H1 (cell line): ENCODE measurements around the gene INO80. TPM values are rescaled to one million over a fixed set of nuclear protein-coding genes. Genes with fewer than 3 reads are reported as not detected.

Source experiments
- CTCF ChIA-PET: fragments of 300-600 bp; sonication (Branson Sonifier 250); formaldehyde crosslinking; loops from one replicate; lab custom pipeline; 2021; ENCODE audit not compliant: partially characterized antibody; lab: Charles Lee
- POLR2A ChIA-PET: fragments of 300-600 bp; sonication (Branson Sonifier 250); formaldehyde crosslinking; loops from one replicate; lab custom pipeline; 2021; ENCODE audit warnings: inconsistent platforms; ENCODE audit not compliant: partially characterized antibody; lab: Charles Lee
- DNase-seq, 2 experiments: peaks; one replicate each; pipeline versions ENCODE4 v3.0.0 to v3.0.0-alpha.2; 2010 to 2022; ENCODE audit warnings: low spot score in 2 of 2, low read depth in 1 of 2, mixed read lengths in 1 of 2
- FAIRE-seq: peaks from 2 replicates; lab custom pipeline; 2011; peaks lifted over from hg19 to GRCh38; lab: Jason Lieb, UNC
- H2AFZ ChIP-seq: 2 replicates; pipeline ENCODE4 v1.8.1; 2012; ENCODE audit warnings: low read length, inconsistent platforms
- H2AK5ac ChIP-seq: 2 replicates; pipeline ENCODE4 v1.6.1; 2013; ENCODE audit warnings: low read depth, low read length
- H2BK120ac ChIP-seq: replicated peaks from 2 replicates; pipeline ENCODE3; 2013; ENCODE audit warnings: low read depth, low read length, inconsistent platforms
- H2BK12ac ChIP-seq: 2 replicates; pipeline ENCODE4 v1.6.1; 2013; ENCODE audit warnings: low read depth, low read length
- H2BK15ac ChIP-seq: 2 replicates; pipeline ENCODE4 v1.6.1; 2013; ENCODE audit warnings: low read length
- H2BK20ac ChIP-seq: 2 replicates; pipeline ENCODE4 v1.6.1; 2013; ENCODE audit warnings: low read length
- H2BK5ac ChIP-seq: 2 replicates; pipeline ENCODE4 v1.6.1; 2013; ENCODE audit warnings: low read depth, low read length
- H3K14ac ChIP-seq: 2 replicates; pipeline ENCODE4 v1.6.1; 2013; ENCODE audit warnings: inconsistent platforms; ENCODE audit not compliant: insufficient read length
- H3K18ac ChIP-seq: 2 replicates; pipeline ENCODE4 v1.6.1; 2013; ENCODE audit warnings: low read length; ENCODE audit errors: extremely low read depth
- H3K23ac ChIP-seq: 2 replicates; pipeline ENCODE4 v1.6.1; 2013; ENCODE audit warnings: inconsistent platforms; ENCODE audit not compliant: insufficient read length
- H3K23me2 ChIP-seq: 2 replicates; pipeline ENCODE4 v1.6.1; 2013; ENCODE audit warnings: low read depth, low read length
- H3K27ac ChIP-seq: 2 replicates; pipeline ENCODE4 v1.6.1; 2011; ENCODE audit warnings: low read depth, low read length, inconsistent platforms
- H3K27me3 ChIP-seq, 4 experiments: replicated peaks in 1 of 4; 1 replicate in 1 of 4; 2 replicates in 3 of 4; pipeline versions ENCODE4 v1.6.1 to v1.8.1; 2011 to 2013; ENCODE audit warnings: low read length in 3 of 4, mild to moderate bottlenecking in 3 of 4, inconsistent platforms in 2 of 4, mixed read lengths in 2 of 4, moderate library complexity in 1 of 4; ENCODE audit not compliant: control insufficient read depth in 3 of 4, insufficient read depth in 3 of 4; ENCODE audit errors: extremely low read depth in 1 of 4
- H3K36me3 ChIP-seq, 4 experiments: 2 replicates each; pipeline versions ENCODE4 v1.6.1 to v1.8.1; 2011 to 2013; ENCODE audit warnings: mild to moderate bottlenecking in 4 of 4, low read length in 3 of 4, moderate library complexity in 2 of 4, control low read depth in 1 of 4, inconsistent platforms in 1 of 4; ENCODE audit not compliant: insufficient read depth in 4 of 4, control insufficient read depth in 2 of 4
- H3K4ac ChIP-seq: replicated peaks from 2 replicates; pipeline ENCODE3; 2013; ENCODE audit warnings: low read length, low read depth, mixed read lengths, inconsistent platforms; ENCODE audit not compliant: insufficient read length
- H3K4me1 ChIP-seq, 4 experiments: replicated peaks in 1 of 4; 1 replicate in 1 of 4; 2 replicates in 3 of 4; pipeline versions ENCODE4 v1.6.1 to v1.8.1; 2011 to 2013; ENCODE audit warnings: low read length in 3 of 4, inconsistent platforms in 2 of 4, mixed read lengths in 1 of 4; ENCODE audit not compliant: insufficient read depth in 4 of 4, control insufficient read depth in 3 of 4
- H3K4me2 ChIP-seq, 2 experiments: 2 replicates each; pipeline versions ENCODE4 v1.6.1 to v1.8.1; 2011 to 2013; ENCODE audit warnings: low read depth in 2 of 2, low read length in 2 of 2, control low read depth in 1 of 2, inconsistent platforms in 1 of 2, mild to moderate bottlenecking in 1 of 2; ENCODE audit not compliant: insufficient read depth in 1 of 2
- H3K4me3 ChIP-seq, 4 experiments: fragments of 200-600, 300-600 bp in 1 of 4; sonication (generic), shearing (Covaris generic), sonication (Bioruptor Twin) in 1 of 4; 2 replicates each; pipeline versions ENCODE4 v1.5.1 to v1.8.1; 2011 to 2016; ENCODE audit warnings: low read length in 4 of 4, low read depth in 3 of 4, control low read depth in 2 of 4, inconsistent platforms in 2 of 4, mild to moderate bottlenecking in 2 of 4, mixed read lengths in 1 of 4, moderate library complexity in 1 of 4; ENCODE audit not compliant: insufficient read depth in 2 of 4; ENCODE audit errors: extremely low read depth in 1 of 4
- H3K56ac ChIP-seq: replicated peaks from 2 replicates; pipeline ENCODE3; 2013; ENCODE audit warnings: low read depth, mild to moderate bottlenecking, mixed read lengths, low read length, inconsistent platforms; ENCODE audit not compliant: insufficient read length
- H3K79me1 ChIP-seq: 2 replicates; pipeline ENCODE4 v1.6.1; 2013; ENCODE audit warnings: low read depth, low read length, control low read depth
- H3K79me2 ChIP-seq, 2 experiments: 2 replicates each; pipeline versions ENCODE4 v1.6.1 to v1.8.1; 2012 to 2013; ENCODE audit warnings: low read length in 2 of 2, mild to moderate bottlenecking in 2 of 2, inconsistent platforms in 1 of 2; ENCODE audit not compliant: insufficient read depth in 2 of 2, control insufficient read depth in 1 of 2
- H3K9ac ChIP-seq, 4 experiments: replicated peaks in 1 of 4; 1 replicate in 1 of 4; 2 replicates in 3 of 4; pipeline versions ENCODE4 v1.6.1 to v1.8.1; 2011 to 2013; ENCODE audit warnings: low read depth in 3 of 4, low read length in 3 of 4, control low read depth in 2 of 4, mild to moderate bottlenecking in 2 of 4, moderate library complexity in 2 of 4, inconsistent platforms in 1 of 4; ENCODE audit errors: extremely low read depth in 1 of 4
- H3K9me3 ChIP-seq, 2 experiments: 2 replicates each; pipeline versions ENCODE4 v1.6.1 to v1.8.1; 2012 to 2013; ENCODE audit warnings: mild to moderate bottlenecking in 2 of 2, moderate library complexity in 2 of 2, control low read depth in 1 of 2, inconsistent platforms in 1 of 2, low read depth in 1 of 2, low read length in 1 of 2, mixed read lengths in 1 of 2; ENCODE audit not compliant: insufficient read depth in 2 of 2
- H4K20me1 ChIP-seq, 2 experiments: replicated peaks in 1 of 2; 2 replicates each; pipeline versions ENCODE3 to v1.8.1; 2011 to 2013; ENCODE audit warnings: inconsistent platforms in 2 of 2, low read length in 2 of 2, mild to moderate bottlenecking in 1 of 2; ENCODE audit not compliant: insufficient read depth in 2 of 2, control insufficient read depth in 1 of 2
- H4K5ac ChIP-seq: 2 replicates; pipeline ENCODE4 v1.6.1; 2013; ENCODE audit warnings: low read length, low read depth, mixed read lengths, inconsistent platforms; ENCODE audit not compliant: insufficient read length
- H4K8ac ChIP-seq: 2 replicates; pipeline ENCODE4 v1.8.0; 2013; ENCODE audit warnings: mild to moderate bottlenecking, moderate library complexity, low read length, inconsistent platforms; ENCODE audit not compliant: insufficient read depth; ENCODE audit errors: extremely low read depth
- H4K91ac ChIP-seq: replicated peaks from 2 replicates; pipeline ENCODE3; 2013; ENCODE audit warnings: low read length, mixed read lengths, inconsistent platforms; ENCODE audit not compliant: insufficient read length
- ASH2L ChIP-seq: fragments of 200-600, 300-600 bp; sonication (generic); IDR thresholded peaks from one replicate; pipeline ENCODE4 v1.7.1; 2017; ENCODE audit warnings: low read length
- CTCF ChIP-seq, 3 experiments: IDR thresholded peaks; 1 replicate in 2 of 3; 2 replicates in 1 of 3; pipeline versions ENCODE4 v1.5.1 to v1.6.1; 2011; ENCODE audit warnings: low read length in 3 of 3, mild to moderate bottlenecking in 3 of 3, inconsistent platforms in 2 of 3, low read depth in 1 of 3, moderate library complexity in 1 of 3; ENCODE audit not compliant: insufficient read depth in 1 of 3; ENCODE audit errors: control extremely low read depth in 1 of 3
- EGR1 ChIP-seq: IDR thresholded peaks from 2 replicates; pipeline ENCODE4 v1.6.1; 2011; ENCODE audit warnings: low read depth, low read length, borderline replicate concordance
- MAFK ChIP-seq: IDR thresholded peaks from 2 replicates; pipeline ENCODE4 v1.6.1; 2012; ENCODE audit warnings: low read depth, mild to moderate bottlenecking, improper control_type of control experiment, low read length
- POLR2A ChIP-seq, 2 experiments: IDR thresholded peaks; 1 replicate in 1 of 2; 2 replicates in 1 of 2; pipeline ENCODE4 v1.6.1; 2011; ENCODE audit warnings: low read depth in 2 of 2, low read length in 2 of 2, mild to moderate bottlenecking in 2 of 2; ENCODE audit errors: control extremely low read depth in 1 of 2
- WGBS, 2 experiments: shearing (Covaris generic) in 1 of 2; methylation state at CpG; one replicate each; pipeline versions ENCODE4 v1.1.6 to v1.1.7; 2013 to 2015; ENCODE audit warnings: low lambda C conversion rate in 2 of 2, mixed read lengths in 2 of 2, inconsistent platforms in 1 of 2, low coverage in 1 of 2, missing lambda C conversion rate in 1 of 2; ENCODE audit not compliant: insufficient replicate concordance in 2 of 2, insufficient coverage in 1 of 2, insufficient read length in 1 of 2; ENCODE audit errors: extremely low coverage in 1 of 2, missing lambda C conversion rate in 1 of 2; 5-methylcytosine and 5-hydroxymethylcytosine counted together
- polyA plus RNA-seq, 7 experiments: library from polyadenylated mRNA; depleted of rRNA in 3 of 7; stranded (reverse) in 5 of 7; unstranded in 2 of 7; fragments of >200 nt in 5 of 7; fragments of 200-250 nt in 2 of 7; gene quantifications; 1 replicate in 5 of 7; 2 replicates in 1 of 7; 4 replicates in 1 of 7; pipeline versions ENCODE4 v1.2.1 to v1.2.3, GENCODE V29; 2011 to 2013; ENCODE audit warnings: missing spikeins in 2 of 7, mixed read lengths in 2 of 7
- total RNA-seq: library from RNA; stranded (reverse); fragmentation: NEBNext Ultra II Directional; extraction: Animal tissue kit (Norgen Biotek cat#: 25700); gene quantifications from 2 replicates; pipeline ENCODE4 v1.2.1, GENCODE V29; 2021

The INO80 gene
- total and polyA plus RNA-seq, 2 of the 8 experiments (the other 6 are each of a cell fraction or from before 2014, with no cell fraction given): 4.3 to 24.5 TPM

- FAIRE-seq (no peak), DNase-seq (no peak)
- H3K14ac ChIP-seq: no peak overlapping the region
- H4K5ac ChIP-seq: no peak overlapping the region
- no peaks in the 10 kb centered on the region for H3K23me2 ChIP-seq
- H3K4ac ChIP-seq: no peak overlapping the region
- ChIA-PET CTCF (interaction anchor here (0.7 to 2.2 kb wide), 3 partner anchors 9 to 269 kb away, joined by 3 to 7 read pairs (median 3); no protein-coding TSS in a partner anchor), POLR2A (interaction anchor here (1.6 to 1.9 kb wide), 2 partner anchors 9 to 30 kb away, joined by 4 to 6 read pairs; no protein-coding TSS in a partner anchor)
- no peaks in the 10 kb centered on the region for H3K79me2 ChIP-seq
- WGBS, 2 experiments: 93% methylated on average over 5 of the region's 5 CpGs; no CpG with 5 or more reads in 1 of the 2 experiments
- H2BK120ac ChIP-seq: no peak overlapping the region
- no peak overlapping the region for H2BK20ac ChIP-seq
- peaks cover 44 to 82% (median 71%) of the 10 kb centered on the region in 4 experiments for H3K36me3 ChIP-seq
- no peak overlapping the region for H2BK5ac ChIP-seq
- no peaks in the 10 kb centered on the region; the same call in 1 of the 2 replicates for H3K79me1 ChIP-seq
- H3K18ac ChIP-seq: no peak overlapping the region
- no peak overlapping the region for H2AFZ ChIP-seq
- H3K27me3 ChIP-seq: no peaks in the 10 kb centered on the region
- no peak overlapping the region for H3K4me3 ChIP-seq
- H2BK15ac ChIP-seq: no peak overlapping the region
- no peak overlapping the region for H3K9ac ChIP-seq
- peaks cover 0 to 4% of the 10 kb centered on the region in 2 experiments for H4K20me1 ChIP-seq
- H2BK12ac ChIP-seq: no peak overlapping the region
- H3K4me1 ChIP-seq: no peaks in the 10 kb centered on the region
- no peak overlapping the region for H3K56ac ChIP-seq
- no peak overlapping the region for H2AK5ac ChIP-seq
- no peaks in the 10 kb centered on the region for H3K9me3 ChIP-seq
- no peak overlapping the region for H3K27ac ChIP-seq
- no peak overlapping the region for H4K8ac ChIP-seq
- no peak overlapping the region for H4K91ac ChIP-seq
- H3K23ac ChIP-seq: no peak overlapping the region
- H3K4me2 ChIP-seq: no peak overlapping the region
- TF ChIP-seq ASH2L: no peak
- no peak for TF ChIP-seq CTCF (IDR thresholded peaks at IDR 0.05; ENCODE audit: control extremely low read depth in 1 of 3, insufficient read depth in 1 of 3, low read depth in 1 of 3, low read length in 3 of 3)
- TF ChIP-seq POLR2A (IDR thresholded peaks at IDR 0.05; ENCODE audit: control extremely low read depth in 1 of 2, low read depth in 2 of 2, low read length in 2 of 2): no peak
- no peak for TF ChIP-seq MAFK
- TF ChIP-seq EGR1: no peak
Measured at GRCh38 chr15:40984406-40984805, 131.7 kb downstream of the INO80 start.
